Stimulated activated CD8-positive, alpha-beta memory T cell treated with anti-CD3 and anti-CD28 coated beads, Interleukin-7, amount 100 ng/mL, for 1 hour (primary cell): Measurements from ENCODE around the gene PRSS50.
"Not testable (repeated sequence)": the region's sequence is repeated elsewhere in the genome, so short reads cannot be mapped to it uniquely, and the experiment has no call there.

ENCODE experiments used
- DNase-seq, 2 donors: peaks; one replicate each; pipeline ENCODE4 v3.0.0-alpha.2; 2020; ENCODE audit warnings: low read depth in 2 of 2

PRSS50 gene

GRCh38 chr3:46717447-46718231 lies at the start of gene PRSS50:
Gene PRSS50, minus strand, starts transcription at chr3:46717869. Its CDS starts 45 bp downstream, at chr3:46717824.
- no peak for DNase-seq

GRCh38 chr3:46764206-46764605 lies 46.5 kb upstream of the PRSS50 start:
- no peak for DNase-seq

- no peak for DNase-seq
Measured at GRCh38 chr3:46763178-46763577, 45.5 kb upstream of the PRSS50 start.

- DNase-seq: no peak
Measured at GRCh38 chr3:46759239-46760167, 41.8 kb upstream of the PRSS50 start.

GRCh38 chr3:46756642-46757041 lies 39.0 kb upstream of the PRSS50 start:
- no peak for DNase-seq

GRCh38 chr3:46755646-46756045 lies 38.0 kb upstream of the PRSS50 start:
- DNase-seq: no peak

GRCh38 chr3:46753127-46753526 lies 35.5 kb upstream of the PRSS50 start:
- DNase-seq: not testable (repeated sequence)

GRCh38 chr3:46750555-46751038 lies 32.9 kb upstream of the PRSS50 start:
- DNase-seq: no peak

GRCh38 chr3:46749129-46749528 lies 31.5 kb upstream of the PRSS50 start:
- DNase-seq: no peak

GRCh38 chr3:46748170-46748569 lies 30.5 kb upstream of the PRSS50 start:
- DNase-seq: no peak

GRCh38 chr3:46746711-46747110 lies 29.0 kb upstream of the PRSS50 start:
- no peak for DNase-seq

- no peak for DNase-seq
Measured at GRCh38 chr3:46742992-46743585, 25.4 kb upstream of the PRSS50 start.

- DNase-seq: not testable (repeated sequence)
Measured at GRCh38 chr3:46739565-46739964, 21.9 kb upstream of the PRSS50 start.

- no peak for DNase-seq
Measured at GRCh38 chr3:46737329-46737731, 19.7 kb upstream of the PRSS50 start.

GRCh38 chr3:46736006-46736872 lies 18.6 kb upstream of the PRSS50 start:
- DNase-seq: no peak

- DNase-seq: no peak
Measured at GRCh38 chr3:46734773-46735172, 17.1 kb upstream of the PRSS50 start.

- DNase-seq: no peak
Measured at GRCh38 chr3:46733026-46733800, 15.5 kb upstream of the PRSS50 start.

GRCh38 chr3:46731795-46732194 lies 14.1 kb upstream of the PRSS50 start:
- no peak for DNase-seq

- DNase-seq: no peak
Measured at GRCh38 chr3:46730819-46731218, 13.2 kb upstream of the PRSS50 start.

GRCh38 chr3:46729038-46729437 lies 11.4 kb upstream of the PRSS50 start:
- no peak for DNase-seq
